Measurements from ENCODE around the gene ASB5.
A peak's percentile ranks its signal among the peaks of the same experiment; 100 is the strongest.

The ASB5 gene

DNA sequence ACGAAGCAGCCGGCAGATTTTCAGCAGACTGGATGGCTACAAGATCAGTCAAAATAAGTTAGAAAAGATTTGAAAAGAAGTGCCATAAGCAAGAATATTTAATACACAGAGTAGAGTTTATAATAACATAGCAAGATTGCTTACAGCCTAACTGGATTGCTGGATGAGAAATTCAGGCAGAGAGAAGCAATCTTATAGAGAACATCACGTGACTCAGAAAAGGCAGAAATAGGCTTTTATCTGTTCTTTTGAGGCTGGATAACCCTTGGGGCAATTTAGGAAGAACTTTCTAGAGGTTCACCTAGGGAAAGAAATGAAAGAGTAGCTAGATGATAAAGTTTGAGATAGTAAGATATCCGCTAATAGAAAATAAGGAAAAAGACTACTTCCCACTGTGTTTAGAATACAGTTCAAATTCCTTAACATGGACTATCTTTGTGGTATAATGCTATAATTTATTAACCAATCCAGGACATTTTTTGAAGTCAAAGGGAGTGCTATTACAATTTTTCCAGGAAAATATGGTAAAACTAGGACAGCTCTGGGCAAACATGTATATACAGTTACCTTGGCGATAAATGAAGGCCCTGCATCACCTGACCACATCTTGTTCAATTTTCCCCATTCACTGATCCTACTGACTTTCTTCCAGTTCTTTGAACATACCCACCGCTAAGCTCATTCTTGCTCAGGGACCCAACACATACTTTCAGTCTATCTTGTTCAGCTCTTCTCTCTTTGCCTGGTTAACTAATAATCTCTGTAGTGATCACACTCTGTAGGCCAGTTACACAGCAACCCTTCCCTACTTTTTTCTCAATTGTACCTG, 38.0 kb upstream of the ASB5 start:
- H3F3A ChIP-seq (ENCODE audit: insufficient read depth), result no peaks in the 10 kb centered on the region

DNA sequence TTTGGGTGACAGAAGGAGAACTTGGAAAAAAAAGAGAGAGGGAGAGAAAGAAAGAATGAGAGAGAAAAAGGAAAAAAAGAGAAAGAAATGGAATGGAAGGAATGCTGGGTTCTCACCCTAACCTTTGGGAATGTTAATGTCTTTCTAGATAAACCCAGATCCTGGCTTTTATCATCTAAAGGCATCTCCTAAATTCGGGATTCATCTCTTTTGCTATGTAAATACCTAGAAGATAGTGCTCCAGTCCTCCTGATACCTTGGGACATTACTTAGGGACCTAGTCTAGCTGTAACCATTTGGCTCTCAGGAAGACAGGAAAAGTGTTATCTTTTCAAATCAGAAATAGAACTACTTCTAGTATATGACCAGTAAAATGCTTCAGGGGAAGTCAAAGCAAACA, 34.9 kb upstream of the ASB5 start:
- Histone ChIP-seq H3K79me2 (ENCODE audit: insufficient read depth, low read length) (no peaks in the 10 kb centered on the region), H3K9me2 (replicated peaks; ENCODE audit: insufficient read depth, low read length) (no peaks in the 10 kb centered on the region), H3K27ac (ENCODE audit: low read depth, low read length) (no peak overlapping the region), H3K4me2 (ENCODE audit: low read depth, low read length, poor library complexity, severe bottlenecking) (no peak overlapping the region), H3F3A (ENCODE audit: insufficient read depth) (no peaks in the 10 kb centered on the region), H2AFZ (ENCODE audit: low read depth, low read length, severe bottlenecking) (no peak overlapping the region), H3K36me3 (ENCODE audit: low read length) (no peaks in the 10 kb centered on the region), H4K20me1 (ENCODE audit: low read depth, low read length) (no peaks in the 10 kb centered on the region), H3K9me3 (ENCODE audit: insufficient read depth, low read length) (no peaks in the 10 kb centered on the region), H3K27me3 (ENCODE audit: low read length) (no peaks in the 10 kb centered on the region), H3K4me3 (ENCODE audit: insufficient read depth, low read length, poor library complexity, severe bottlenecking) (no peak overlapping the region), H3K9ac (ENCODE audit: low read length) (no peak overlapping the region)
- TF ChIP-seq EZH2phosphoT487 (conservative IDR thresholded peaks at IDR 0.05; ENCODE audit: low read length), result no peak
- TF ChIP-seq, protein P1, sequence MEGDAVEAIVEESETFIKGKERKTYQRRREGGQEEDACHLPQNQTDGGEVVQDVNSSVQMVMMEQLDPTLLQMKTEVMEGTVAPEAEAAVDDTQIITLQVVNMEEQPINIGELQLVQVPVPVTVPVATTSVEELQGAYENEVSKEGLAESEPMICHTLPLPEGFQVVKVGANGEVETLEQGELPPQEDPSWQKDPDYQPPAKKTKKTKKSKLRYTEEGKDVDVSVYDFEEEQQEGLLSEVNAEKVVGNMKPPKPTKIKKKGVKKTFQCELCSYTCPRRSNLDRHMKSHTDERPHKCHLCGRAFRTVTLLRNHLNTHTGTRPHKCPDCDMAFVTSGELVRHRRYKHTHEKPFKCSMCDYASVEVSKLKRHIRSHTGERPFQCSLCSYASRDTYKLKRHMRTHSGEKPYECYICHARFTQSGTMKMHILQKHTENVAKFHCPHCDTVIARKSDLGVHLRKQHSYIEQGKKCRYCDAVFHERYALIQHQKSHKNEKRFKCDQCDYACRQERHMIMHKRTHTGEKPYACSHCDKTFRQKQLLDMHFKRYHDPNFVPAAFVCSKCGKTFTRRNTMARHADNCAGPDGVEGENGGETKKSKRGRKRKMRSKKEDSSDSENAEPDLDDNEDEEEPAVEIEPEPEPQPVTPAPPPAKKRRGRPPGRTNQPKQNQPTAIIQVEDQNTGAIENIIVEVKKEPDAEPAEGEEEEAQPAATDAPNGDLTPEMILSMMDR (IDR thresholded peaks at IDR 0.05; ENCODE audit: insufficient read depth, low read length, poor library complexity, severe bottlenecking), result no peak

More for the DNA sequence above, 38.0 kb upstream of the ASB5 start:
- Histone ChIP-seq H3K4me2 (ENCODE audit: low read depth, low read length, poor library complexity, severe bottlenecking) (no peak overlapping the region), H3K79me2 (ENCODE audit: insufficient read depth, low read length) (no peaks in the 10 kb centered on the region), H3K9ac (ENCODE audit: low read length) (no peak overlapping the region), H3K27ac (ENCODE audit: low read depth, low read length) (no peak overlapping the region), H3K36me3 (ENCODE audit: low read length) (no peaks in the 10 kb centered on the region), H3K9me2 (replicated peaks; ENCODE audit: insufficient read depth, low read length) (no peaks in the 10 kb centered on the region), H3K4me3 (ENCODE audit: insufficient read depth, low read length, poor library complexity, severe bottlenecking) (no peak overlapping the region), H2AFZ (ENCODE audit: low read depth, low read length, severe bottlenecking) (no peak overlapping the region), H3K27me3 (ENCODE audit: low read length) (no peaks in the 10 kb centered on the region), H3K9me3 (ENCODE audit: insufficient read depth, low read length) (no peaks in the 10 kb centered on the region), H4K20me1 (ENCODE audit: low read depth, low read length) (no peaks in the 10 kb centered on the region)
- TF ChIP-seq EZH2phosphoT487 (conservative IDR thresholded peaks at IDR 0.05; ENCODE audit: low read length), result no peak
- TF ChIP-seq, protein P1 (IDR thresholded peaks at IDR 0.05; ENCODE audit: insufficient read depth, low read length, poor library complexity, severe bottlenecking), result no peak

DNA sequence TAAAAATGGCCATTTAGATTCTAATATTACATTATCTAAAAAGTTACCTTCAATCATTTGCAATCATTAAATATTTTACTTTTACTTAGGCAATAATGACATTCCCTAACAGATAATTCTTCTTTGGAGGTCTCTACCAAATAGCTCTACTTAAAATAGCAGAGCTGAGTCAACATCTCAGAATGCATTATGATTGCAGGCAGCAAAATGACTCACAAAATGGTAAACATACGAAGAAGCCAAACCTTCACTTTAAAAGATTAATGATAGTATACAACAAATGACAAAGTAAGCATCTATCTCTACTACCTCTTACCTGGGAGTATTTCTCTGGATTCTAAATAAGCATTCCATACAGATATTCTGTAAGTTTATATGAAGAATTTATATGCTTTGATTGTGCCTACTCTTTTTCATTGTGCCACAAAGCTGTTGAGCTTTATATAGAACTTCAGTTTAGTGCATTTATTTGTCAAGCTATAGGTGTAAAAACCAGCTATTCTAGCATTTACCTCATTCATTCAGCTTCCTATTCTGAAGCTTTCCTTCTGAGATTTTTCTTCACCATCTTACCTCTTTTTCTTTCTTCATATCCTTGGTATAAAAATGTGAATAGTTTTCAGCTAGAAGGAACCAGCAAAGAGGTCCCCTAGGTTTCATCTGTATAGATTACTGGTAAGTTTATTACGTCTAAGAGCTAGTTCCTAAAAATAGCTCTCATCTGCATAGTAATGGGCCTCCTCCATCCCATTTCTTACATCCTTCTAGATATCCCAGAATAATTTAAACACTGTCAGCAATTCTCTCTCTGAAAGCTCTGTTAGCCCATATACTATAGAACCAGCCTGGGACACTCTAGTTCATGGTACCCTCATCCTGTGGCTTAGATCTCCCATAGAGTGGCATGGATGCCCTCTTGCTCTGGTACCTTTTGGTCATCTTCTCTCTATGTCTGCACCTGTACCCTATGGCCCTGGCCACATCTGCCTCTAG, 33.6 kb upstream of the ASB5 start:
- Histone ChIP-seq H3K9me3 (ENCODE audit: insufficient read depth, low read length) (no peaks in the 10 kb centered on the region), H3K36me3 (ENCODE audit: low read length) (no peaks in the 10 kb centered on the region), H3K27me3 (ENCODE audit: low read length) (no peaks in the 10 kb centered on the region), H3K9ac (ENCODE audit: low read length) (no peak overlapping the region), H3K4me2 (ENCODE audit: low read depth, low read length, poor library complexity, severe bottlenecking) (no peak overlapping the region), H3K4me3 (ENCODE audit: insufficient read depth, low read length, poor library complexity, severe bottlenecking) (no peak overlapping the region), H2AFZ (ENCODE audit: low read depth, low read length, severe bottlenecking) (peak overlapping the region; percentile 20), H3K79me2 (ENCODE audit: insufficient read depth, low read length) (no peaks in the 10 kb centered on the region), H3K27ac (ENCODE audit: low read depth, low read length) (no peak overlapping the region), H4K20me1 (ENCODE audit: low read depth, low read length) (no peaks in the 10 kb centered on the region), H3K9me2 (replicated peaks; ENCODE audit: insufficient read depth, low read length) (no peaks in the 10 kb centered on the region), H3F3A (ENCODE audit: insufficient read depth) (no peaks in the 10 kb centered on the region)
- TF ChIP-seq, protein P1 (IDR thresholded peaks at IDR 0.05; ENCODE audit: insufficient read depth, low read length, poor library complexity, severe bottlenecking), result no peak
